ENCODE results near the gene SEPTIN5. TPM values are rescaled to one million over a fixed set of nuclear protein-coding genes. Genes with fewer than 3 reads are reported as not detected.

The SEPTIN5 gene
- total RNA-seq, 3 donors from 2014 or later (not counting 1 experiment from before 2014, with no cell fraction given) = 0.52 to 4.5 (median 1.9) TPM

- Histone ChIP-seq H3K4me3 (ENCODE audit: low read length) (no peak overlapping the region), H3K4me1 (ENCODE audit: control insufficient read depth, insufficient read depth, low read length) (no peaks in the 10 kb centered on the region), H3K9me3 (ENCODE audit: control insufficient read depth, insufficient read depth, low read length) (no peaks in the 10 kb centered on the region), H3K36me3 (ENCODE audit: control insufficient read depth, insufficient read depth, low read length) (no peaks in the 10 kb centered on the region), H3K27ac (ENCODE audit: low read length) (no peak overlapping the region), H3K27me3 (ENCODE audit: control insufficient read depth, insufficient read depth, low read length) (peaks cover 2% of the 10 kb centered on the region)
- H3K27ac Mint-ChIP-seq = no peak overlapping the region
- H3K27me3 Mint-ChIP-seq (ENCODE audit: low read depth in 2 of 2) = peaks cover 4 to 7% of the 10 kb centered on the region in 2 donors
- TF ChIP-seq CTCF (IDR thresholded peaks at IDR 0.05) = no peak
- intact Hi-C loops (cut with micrococcal nuclease) = no loop called here
- H3K36me3 Mint-ChIP-seq = no peaks in the 10 kb centered on the region
- ATAC-seq (no peak), DNase-seq (no peak)
- H3K9me3 Mint-ChIP-seq = no peaks in the 10 kb centered on the region
- no peak overlapping the region for H3K4me3 Mint-ChIP-seq
- no peaks in the 10 kb centered on the region for H3K4me1 Mint-ChIP-seq
- WGBS (ENCODE audit: insufficient coverage) = 87% methylated on average over 24 of the region's 24 CpGs
Measured at GRCh38 chr22:19707347-19708290, 6.7 kb upstream of the SEPTIN5 start.

GRCh38 chr22:19708321-19709011 lies 5.8 kb upstream of the SEPTIN5 start:
- Mint-ChIP-seq H3K9me3 (no peaks in the 10 kb centered on the region), H3K4me1 (no peaks in the 10 kb centered on the region), H3K4me3 (no peak overlapping the region), H3K27ac (no peak overlapping the region), H3K36me3 (no peaks in the 10 kb centered on the region), H3K27me3 (ENCODE audit: low read depth in 2 of 2) (peaks cover 0 to 11% of the 10 kb centered on the region in 2 donors)
- TF ChIP-seq CTCF (IDR thresholded peaks at IDR 0.05) = no peak
- Histone ChIP-seq H3K9me3 (ENCODE audit: control insufficient read depth, insufficient read depth, low read length) (no peaks in the 10 kb centered on the region), H3K4me3 (ENCODE audit: low read length) (no peak overlapping the region), H3K27me3 (ENCODE audit: control insufficient read depth, insufficient read depth, low read length) (peaks cover 3% of the 10 kb centered on the region), H3K27ac (ENCODE audit: low read length) (no peak overlapping the region), H3K36me3 (ENCODE audit: control insufficient read depth, insufficient read depth, low read length) (no peaks in the 10 kb centered on the region), H3K4me1 (ENCODE audit: control insufficient read depth, insufficient read depth, low read length) (no peaks in the 10 kb centered on the region)
- no peak for ATAC-seq
- DNase-seq = no peak
- intact Hi-C loops (cut with micrococcal nuclease) = no loop called here
- 87% methylated on average over 20 of the region's 20 CpGs for WGBS (ENCODE audit: insufficient coverage)

GRCh38 chr22:19709063-19709769 lies 5.1 kb upstream of the SEPTIN5 start:
- no peak overlapping the region for H3K27ac Mint-ChIP-seq
- peaks cover 0 to 17% of the 10 kb centered on the region in 2 donors for H3K27me3 Mint-ChIP-seq (ENCODE audit: low read depth in 2 of 2)
- H3K27me3 ChIP-seq (ENCODE audit: control insufficient read depth, insufficient read depth, low read length) = peaks cover 8% of the 10 kb centered on the region
- intact Hi-C loops (cut with micrococcal nuclease) = no loop called here
- 90% methylated on average over 19 of the region's 19 CpGs for WGBS (ENCODE audit: insufficient coverage)
- no peak overlapping the region for H3K4me3 Mint-ChIP-seq
- no peak overlapping the region for H3K27ac ChIP-seq (ENCODE audit: low read length)
- DNase-seq (no peak), ATAC-seq (no peak)
- H3K4me3 ChIP-seq (ENCODE audit: low read length) = no peak overlapping the region
- H3K4me1 ChIP-seq (ENCODE audit: control insufficient read depth, insufficient read depth, low read length) = no peaks in the 10 kb centered on the region
- no peaks in the 10 kb centered on the region for H3K36me3 Mint-ChIP-seq
- TF ChIP-seq CTCF (IDR thresholded peaks at IDR 0.05) = no peak
- H3K4me1 Mint-ChIP-seq = no peaks in the 10 kb centered on the region
- H3K36me3 ChIP-seq (ENCODE audit: control insufficient read depth, insufficient read depth, low read length) = no peaks in the 10 kb centered on the region
- no peaks in the 10 kb centered on the region for H3K9me3 ChIP-seq (ENCODE audit: control insufficient read depth, insufficient read depth, low read length)
- no peaks in the 10 kb centered on the region for H3K9me3 Mint-ChIP-seq

All from natural killer cell (primary cell).